ENCODE results near the gene RABAC1.

- no peak for TF ChIP-seq CTCF (IDR thresholded peaks at IDR 0.05; ENCODE audit: low read depth, low read length, poor library complexity, severe bottlenecking)
- no peak for TF ChIP-seq EZH2phosphoT487 (IDR thresholded peaks at IDR 0.05; ENCODE audit: borderline replicate concordance, low read length)
Observed at GRCh38 chr19:41944336-41944735, 14.8 kb downstream of the RABAC1 start.

Data from DOHH2 (cell line).